COLO829 (cell line): Measurements from ENCODE around the gene ADI1.

Source experiments
- DNase-seq: peaks from one replicate; pipeline ENCODE4 v3.0.0; 2012; ENCODE audit warnings: low spot score

ADI1 gene

GRCh38 chr2:3519255-3520205, at the start of gene ADI1:
ADI1 (minus strand) TSS chr2:3519531; CDS start chr2:3519487, 44 bp downstream.
- DNase-seq = peak; percentile 72

- no peak for DNase-seq
These were observed 47.5 kb upstream of the ADI1 start for GRCh38 chr2:3566806-3567205.

GRCh38 chr2:3565117-3565516, 45.8 kb upstream of the ADI1 start:
- DNase-seq = no peak

- no peak for DNase-seq
These were observed 44.2 kb upstream of the ADI1 start for GRCh38 chr2:3563521-3563976.

- peak; percentile 100 for DNase-seq
These were observed 39.1 kb upstream of the ADI1 start, which contains the start of gene RNASEH1 for GRCh38 chr2:3558205-3559014. RNASEH1 (minus strand) TSS chr2:3558333; CDS start chr2:3558260, 73 bp downstream.

- DNase-seq = no peak
These were observed 38.4 kb upstream of the ADI1 start for GRCh38 chr2:3557639-3558204.

GRCh38 chr2:3553946-3554345, 34.6 kb upstream of the ADI1 start:
- no peak for DNase-seq

- DNase-seq = no peak
These were observed 28.6 kb upstream of the ADI1 start for GRCh38 chr2:3547915-3548314.

GRCh38 chr2:3545788-3546478, 26.6 kb upstream of the ADI1 start:
- DNase-seq = no peak

- DNase-seq = no peak
These were observed 23.8 kb upstream of the ADI1 start for GRCh38 chr2:3543023-3543683.

GRCh38 chr2:3542107-3542506, 22.8 kb upstream of the ADI1 start:
- DNase-seq = no peak

GRCh38 chr2:3539836-3540235, 20.5 kb upstream of the ADI1 start:
- no peak for DNase-seq

GRCh38 chr2:3536682-3537632, 17.6 kb upstream of the ADI1 start:
- DNase-seq = no peak

GRCh38 chr2:3535794-3536681, 16.7 kb upstream of the ADI1 start:
- DNase-seq = peak; percentile 60

- no peak for DNase-seq
These were observed 16.1 kb upstream of the ADI1 start for GRCh38 chr2:3535467-3535793.

GRCh38 chr2:3534251-3534814, 15.0 kb upstream of the ADI1 start:
- no peak for DNase-seq

- DNase-seq = no peak
These were observed 14.5 kb upstream of the ADI1 start for GRCh38 chr2:3533836-3534235.

GRCh38 chr2:3532941-3533340, 13.6 kb upstream of the ADI1 start:
- no peak for DNase-seq
